GM18520 (cell line): ENCODE results near the gene COL4A6.

Experiments used
- ATAC-seq: cut with Tn5 transposase; IDR thresholded peaks from one replicate; pipeline ENCODE4 v1.9.1; 2021; ENCODE audit not compliant: unreplicated experiment

The COL4A6 gene

DNA sequence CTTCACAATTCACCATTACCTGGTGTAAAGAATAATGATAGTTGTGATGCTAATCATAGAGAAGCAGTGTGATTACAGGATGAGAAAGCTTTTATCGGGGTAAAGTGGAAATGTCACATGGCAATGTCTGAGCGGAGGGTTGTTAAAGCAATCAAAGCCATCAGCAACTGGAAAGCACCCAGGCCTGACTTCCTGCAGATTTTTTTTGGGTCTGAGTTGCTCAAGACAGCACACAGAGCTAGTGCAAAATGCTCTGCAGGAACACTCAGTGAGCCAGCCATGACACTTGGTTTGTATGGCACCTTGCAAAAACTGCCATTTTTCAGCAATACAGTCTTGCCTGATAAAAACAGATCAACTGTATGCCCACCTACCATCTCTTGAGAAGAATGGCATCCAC lies 152.9 kb downstream of the COL4A6 start:
- no peak for ATAC-seq

- no peak for ATAC-seq
Observed at GRCh38 chrX:108275732-108276131, 162.5 kb downstream of the COL4A6 start.

GRCh38 chrX:108271397-108271787 lies 166.8 kb downstream of the COL4A6 start:
- no peak for ATAC-seq

DNA sequence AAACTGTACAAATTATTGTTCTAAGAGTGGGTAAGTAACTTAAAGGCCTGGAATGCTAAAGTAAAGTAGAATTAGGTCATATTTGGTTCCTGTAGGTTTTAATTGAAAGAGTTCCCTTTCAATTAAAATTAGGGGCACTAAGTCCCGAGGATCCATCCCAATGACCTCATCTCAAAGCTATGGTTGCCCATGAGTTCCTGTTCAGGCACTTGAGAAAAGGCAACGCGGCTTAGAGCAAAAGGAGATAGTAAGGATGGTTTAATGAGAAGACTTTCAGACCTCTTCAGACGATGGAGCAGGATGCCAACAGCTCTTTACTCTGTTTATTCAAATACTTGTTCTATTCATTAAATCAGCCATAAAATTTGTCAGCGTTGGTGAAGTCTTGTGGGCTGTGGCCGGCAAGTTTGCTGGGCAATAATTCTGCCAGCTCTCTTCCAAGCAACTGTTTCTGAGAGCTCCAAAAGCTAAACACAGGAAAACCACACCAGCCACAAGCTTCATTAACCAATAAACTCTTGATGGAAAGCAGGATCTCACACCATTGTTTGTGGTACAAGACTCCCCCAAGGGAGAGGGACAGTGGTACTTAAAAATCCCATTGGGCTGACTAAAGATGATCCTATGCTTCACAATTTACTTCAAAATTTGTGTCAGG lies 167.4 kb downstream of the COL4A6 start:
- no peak for ATAC-seq

- no peak for ATAC-seq
Observed at GRCh38 chrX:108270280-108270679, 167.9 kb downstream of the COL4A6 start.

GRCh38 chrX:108268434-108269080 lies 169.7 kb downstream of the COL4A6 start:
- no peak for ATAC-seq

DNA sequence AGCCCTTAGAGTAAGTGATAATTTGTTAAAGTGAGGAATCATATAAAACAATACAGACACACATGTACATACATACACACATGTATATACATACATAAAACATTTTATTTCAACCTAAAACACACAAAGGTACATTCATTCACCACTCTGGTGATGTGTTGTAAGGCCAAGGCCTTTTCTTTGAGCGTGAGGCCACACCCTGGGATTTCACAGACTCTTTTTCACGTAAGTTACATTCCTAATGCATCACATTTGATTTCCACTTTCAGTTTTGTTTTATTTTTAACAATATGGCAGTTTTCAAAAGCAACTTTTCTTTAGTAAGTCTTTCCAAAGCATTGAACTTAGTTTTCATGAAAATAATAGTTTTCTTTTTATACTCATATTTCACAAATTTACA lies 170.7 kb downstream of the COL4A6 start:
- no peak for ATAC-seq

GRCh38 chrX:108264376-108264775 lies 173.8 kb downstream of the COL4A6 start:
- no peak for ATAC-seq

- no peak for ATAC-seq
Observed at GRCh38 chrX:108261549-108262203, 176.5 kb downstream of the COL4A6 start.

GRCh38 chrX:108257556-108257955 lies 180.7 kb downstream of the COL4A6 start:
- no peak for ATAC-seq

DNA sequence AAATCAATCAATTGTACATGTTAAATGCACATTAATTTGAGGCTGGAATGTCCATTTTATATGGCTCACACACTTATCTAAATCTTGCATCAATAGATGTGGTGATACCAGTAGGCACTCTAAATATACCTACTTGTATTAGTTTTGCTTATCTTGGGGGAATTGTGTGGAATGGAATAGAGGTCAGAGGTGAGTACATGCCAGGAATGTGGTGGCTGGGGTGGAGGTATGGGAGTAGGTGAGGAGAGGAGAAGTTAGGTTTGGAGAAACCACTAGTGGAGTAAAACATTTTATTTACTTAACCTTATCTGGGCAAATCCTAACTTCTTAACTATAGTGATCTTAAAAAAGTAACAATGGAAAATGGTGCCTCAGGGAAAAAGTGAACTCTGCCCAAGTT lies 183.6 kb downstream of the COL4A6 start:
- no peak for ATAC-seq

DNA sequence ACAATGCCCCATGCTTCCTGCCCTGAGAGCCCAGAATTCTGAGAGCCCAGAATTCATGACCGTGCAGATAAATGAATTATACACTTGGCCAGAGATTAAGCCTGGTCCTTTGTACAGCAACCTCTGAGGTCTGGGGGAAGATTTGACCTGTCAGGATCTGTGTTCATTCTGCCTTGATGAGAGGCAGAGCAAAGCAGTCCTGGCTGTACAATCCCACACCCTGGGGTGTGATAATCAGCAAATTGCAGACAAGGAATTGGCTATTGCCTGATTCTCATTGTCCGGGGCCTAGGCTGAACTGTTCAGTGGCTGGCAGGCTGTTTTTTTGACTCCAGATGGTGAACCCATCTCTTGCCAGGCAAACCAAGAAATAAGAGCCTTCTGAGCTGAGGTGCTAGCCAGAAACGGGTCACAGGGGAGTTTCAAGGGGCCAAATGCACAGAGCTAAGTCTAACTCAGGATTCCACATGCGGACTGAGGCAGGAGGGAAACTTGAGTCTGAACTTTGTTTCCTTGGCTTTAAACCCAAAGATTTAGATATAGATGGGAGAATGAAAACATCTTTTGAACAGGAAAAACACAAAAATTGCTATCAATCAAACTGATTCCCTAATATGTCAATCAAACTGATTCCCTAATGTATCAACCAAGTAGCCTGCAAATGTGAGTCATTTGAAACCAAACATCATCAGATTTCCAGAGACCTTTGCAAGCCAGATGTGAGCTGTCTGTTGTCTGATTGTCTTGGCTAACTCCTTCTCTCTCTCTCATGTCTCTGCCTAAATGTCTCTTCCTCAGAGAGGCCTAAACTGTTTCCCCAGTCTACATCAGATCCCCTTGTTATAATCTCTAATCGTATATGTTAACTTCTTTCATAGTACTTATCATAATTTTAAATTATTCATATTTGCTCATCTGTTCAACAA lies 187.3 kb downstream of the COL4A6 start:
- ATAC-seq, result no peak

DNA sequence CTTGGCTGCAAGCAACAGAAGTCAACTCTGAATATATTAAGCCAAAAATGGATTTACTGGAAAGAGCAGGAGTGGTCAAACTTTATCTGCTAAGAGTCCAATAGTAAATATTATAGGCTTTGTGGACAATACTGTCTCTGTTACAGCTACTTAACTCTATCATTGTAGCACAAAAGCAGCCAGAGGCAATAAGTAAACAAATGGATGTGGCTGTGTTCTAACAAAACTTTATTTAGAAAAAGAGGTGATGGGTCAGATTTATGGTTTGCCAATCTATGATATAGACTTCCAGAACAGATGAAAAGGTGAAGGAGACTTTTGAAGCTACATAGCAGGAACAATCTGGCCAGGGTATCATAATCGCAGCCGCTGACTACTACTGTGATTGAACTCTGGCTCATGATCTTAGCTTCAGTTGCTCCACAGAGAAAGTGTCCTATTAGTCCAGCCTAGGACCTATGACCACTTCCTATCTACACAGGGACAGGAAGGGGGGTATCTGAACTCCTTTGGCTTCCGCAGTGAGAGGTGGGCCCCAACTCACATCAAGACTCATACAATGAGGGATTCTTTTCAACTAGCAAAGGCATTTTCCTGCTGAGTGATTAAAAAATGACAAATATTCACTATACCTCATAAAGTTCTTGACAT lies 191.8 kb downstream of the COL4A6 start:
- no peak for ATAC-seq

- no peak for ATAC-seq
Observed at GRCh38 chrX:108245462-108245861, 192.8 kb downstream of the COL4A6 start.

- no peak for ATAC-seq
Observed at GRCh38 chrX:108235986-108236385, 202.2 kb downstream of the COL4A6 start.

DNA sequence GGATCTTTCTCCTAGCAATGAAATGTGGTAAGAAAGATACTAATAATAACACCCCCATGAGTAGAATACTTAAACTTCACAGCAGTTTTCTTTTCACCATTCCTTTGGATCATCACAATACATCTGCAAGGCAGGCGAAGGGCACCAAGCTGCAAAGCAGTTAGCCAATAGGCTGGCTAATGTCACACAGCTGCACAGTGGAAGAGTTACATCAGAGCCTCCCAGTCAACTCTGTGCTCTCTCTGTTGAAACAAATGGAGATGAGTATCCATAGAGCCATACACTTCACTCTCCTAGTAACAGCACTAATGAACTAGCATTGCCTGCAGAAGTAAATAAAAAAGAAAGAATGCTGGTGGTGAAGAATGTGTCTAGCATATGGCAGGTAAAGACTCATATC lies 207.6 kb downstream of the COL4A6 start:
- no peak for ATAC-seq

DNA sequence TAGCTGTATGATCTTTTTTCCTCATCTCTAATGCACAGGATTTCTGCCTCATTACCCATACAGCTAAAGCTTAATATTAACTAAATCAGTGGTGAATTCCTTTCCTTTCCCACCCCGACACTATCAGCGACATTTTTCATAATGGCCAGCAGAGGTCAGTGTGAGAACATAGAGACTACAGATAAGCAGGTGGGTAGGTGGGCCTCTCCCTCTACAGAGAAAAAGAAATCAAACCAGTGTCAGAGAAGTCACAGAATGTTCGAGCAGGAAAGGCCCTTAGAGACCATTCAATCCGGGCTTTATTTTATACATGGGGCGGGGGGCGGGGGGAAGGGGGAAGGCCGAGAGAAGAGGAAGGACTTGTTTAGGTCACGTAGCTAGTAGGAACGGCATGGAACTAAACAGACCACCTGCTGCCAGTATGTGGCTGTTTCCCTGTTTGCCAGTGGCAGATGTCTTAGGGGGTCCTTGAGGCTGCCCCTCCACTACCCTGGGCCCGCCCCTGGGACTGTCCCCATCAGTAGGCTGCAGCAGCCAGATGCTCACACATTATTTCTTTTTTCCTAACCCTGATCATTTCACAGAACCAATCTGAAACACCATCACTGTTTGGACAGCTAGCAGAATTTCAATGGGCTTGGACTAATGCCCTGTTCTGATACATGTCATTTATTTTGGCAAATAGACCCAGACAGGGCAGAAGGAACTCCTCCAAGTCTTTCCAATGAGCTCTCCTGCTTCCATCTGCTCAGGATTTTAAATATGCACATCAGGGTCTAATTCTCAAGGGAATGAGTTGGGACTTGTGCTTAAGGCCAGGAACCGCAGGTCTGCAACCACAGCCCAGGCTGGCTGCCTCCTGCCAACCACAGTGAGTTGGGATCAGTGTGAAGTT lies 213.2 kb downstream of the COL4A6 start:
- ATAC-seq, result no peak

- ATAC-seq, result no peak
Observed at GRCh38 chrX:108224218-108224617, 214.0 kb downstream of the COL4A6 start.

DNA sequence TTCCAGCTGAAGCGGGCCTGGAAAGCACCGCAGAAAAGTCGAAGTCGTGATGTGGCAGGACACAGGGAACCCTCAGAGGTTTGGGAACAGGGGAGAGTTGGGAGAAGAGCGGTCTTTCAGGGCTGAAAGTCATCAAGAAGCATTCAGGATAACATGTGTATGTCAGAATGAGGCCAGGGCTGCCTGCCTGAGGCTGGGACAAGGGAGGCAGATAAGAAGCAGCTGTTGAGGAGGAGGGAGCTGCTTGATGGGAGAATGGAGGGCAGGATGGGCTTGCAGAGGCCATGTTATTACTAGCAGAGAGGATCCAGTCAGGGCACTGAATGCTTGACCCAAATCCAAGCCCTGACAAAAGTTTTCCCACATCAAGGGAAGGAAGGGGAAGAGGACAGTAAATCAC lies 214.6 kb downstream of the COL4A6 start:
- ATAC-seq, result no peak

- ATAC-seq, result no peak
Observed at GRCh38 chrX:108221301-108221864, 216.8 kb downstream of the COL4A6 start.
